ENCODE results near the gene DUOXA1. TPM values are rescaled to one million over a fixed set of nuclear protein-coding genes. Genes with fewer than 3 reads are reported as not detected.

The DUOXA1 gene
- total and polyA plus RNA-seq, 2 donors, result 12.1 to 12.3 TPM

DNA sequence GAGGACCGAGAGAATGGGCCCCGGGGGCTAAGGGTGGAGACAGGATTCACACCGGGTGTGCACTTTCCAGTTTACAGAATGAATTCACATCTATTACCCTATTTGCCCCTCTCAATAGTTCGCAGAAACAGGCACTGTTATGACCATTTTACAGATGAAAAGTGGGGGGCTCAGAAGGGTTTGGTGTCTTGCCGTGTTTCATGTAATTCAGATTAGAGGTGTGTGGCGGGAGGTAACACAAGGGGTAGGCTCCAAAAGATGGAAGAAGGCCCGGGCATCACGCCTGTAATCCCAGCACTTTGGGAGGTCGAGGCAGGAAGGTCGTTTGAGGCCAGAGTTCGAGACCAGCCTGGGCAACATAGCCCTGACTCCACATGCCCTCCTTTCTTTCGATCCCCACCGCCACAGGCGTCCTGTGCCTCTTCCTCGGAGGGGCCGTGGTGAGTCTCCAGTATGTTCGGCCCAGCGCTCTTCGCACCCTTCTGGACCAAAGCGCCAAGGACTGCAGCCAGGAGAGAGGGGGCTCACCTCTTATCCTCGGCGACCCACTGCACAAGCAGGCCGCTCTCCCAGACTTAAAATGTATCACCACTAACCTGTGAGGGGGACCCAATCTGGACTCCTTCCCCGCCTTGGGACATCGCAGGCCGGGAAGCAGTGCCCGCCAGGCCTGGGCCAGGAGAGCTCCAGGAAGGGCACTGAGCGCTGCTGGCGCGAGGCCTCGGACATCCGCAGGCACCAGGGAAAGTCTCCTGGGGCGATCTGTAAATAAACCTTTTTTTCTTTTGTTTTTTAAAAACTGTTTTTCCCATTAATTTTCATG is 12.2 kb downstream of the DUOXA1 start:
- WGBS, result 43% methylated on average over 33 of the region's 33 CpGs
- no peaks in the 10 kb centered on the region for H3K4me1 ChIP-seq (ENCODE audit: insufficient read depth)
- H3K27ac ChIP-seq (ENCODE audit: low read depth), result no peak overlapping the region
- no peak for DNase-seq (ENCODE audit: extremely low spot score)
- no peak overlapping the region for H3K4me3 ChIP-seq (ENCODE audit: low read depth, low read length)
- no peaks in the 10 kb centered on the region for H3K36me3 ChIP-seq (ENCODE audit: insufficient read depth)

GRCh38 chr15:45116482-45117307 is 13.0 kb downstream of the DUOXA1 start:
- H3K36me3 ChIP-seq (ENCODE audit: insufficient read depth), result no peaks in the 10 kb centered on the region
- 14% methylated on average over 65 of the region's 65 CpGs for WGBS
- no peak for DNase-seq (ENCODE audit: extremely low spot score)
- H3K27ac ChIP-seq (ENCODE audit: low read depth), result no peak overlapping the region
- H3K4me1 ChIP-seq (ENCODE audit: insufficient read depth), result no peaks in the 10 kb centered on the region
- H3K4me3 ChIP-seq (ENCODE audit: low read depth, low read length), result no peak overlapping the region

GRCh38 chr15:45116006-45116481 is 13.6 kb downstream of the DUOXA1 start:
- Histone ChIP-seq H3K27ac (ENCODE audit: low read depth) (no peak overlapping the region), H3K36me3 (ENCODE audit: insufficient read depth) (no peaks in the 10 kb centered on the region), H3K4me1 (ENCODE audit: insufficient read depth) (no peaks in the 10 kb centered on the region), H3K4me3 (ENCODE audit: low read depth, low read length) (no peak overlapping the region)
- WGBS, result 33% methylated on average over 19 of the region's 19 CpGs
- no peak for DNase-seq (ENCODE audit: extremely low spot score)

DNA sequence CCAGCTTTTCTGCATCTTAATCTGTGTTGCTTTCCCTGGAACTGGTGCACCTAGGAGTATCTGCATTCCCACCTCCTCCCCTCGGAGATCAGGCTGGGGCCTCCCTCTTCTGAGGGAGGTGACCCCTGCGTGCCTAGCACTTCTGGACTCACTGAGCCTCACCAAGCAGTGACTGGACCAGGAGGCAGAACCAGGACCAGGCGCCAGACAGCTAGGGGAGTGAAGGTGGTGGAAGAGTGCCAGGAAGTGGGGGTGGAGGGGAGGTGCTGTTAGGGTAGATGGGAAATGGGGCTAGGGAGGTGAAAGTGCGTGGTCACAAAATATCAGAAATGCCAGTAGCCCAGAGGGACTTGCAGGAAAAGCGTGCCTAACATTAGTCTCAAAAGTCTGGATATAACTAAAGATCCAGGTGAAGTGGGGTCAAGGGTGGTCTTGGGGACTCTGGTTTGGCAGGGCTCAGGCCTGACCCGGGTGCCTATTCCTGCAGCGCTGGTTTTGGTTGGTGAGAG is 14.3 kb downstream of the DUOXA1 start:
- no peak overlapping the region for H3K27ac ChIP-seq (ENCODE audit: low read depth)
- no peaks in the 10 kb centered on the region for H3K36me3 ChIP-seq (ENCODE audit: insufficient read depth)
- no peaks in the 10 kb centered on the region for H3K4me1 ChIP-seq (ENCODE audit: insufficient read depth)
- 58% methylated on average over 7 of the region's 7 CpGs for WGBS
- H3K4me3 ChIP-seq (ENCODE audit: low read depth, low read length), result no peak overlapping the region
- DNase-seq (ENCODE audit: extremely low spot score), result no peak

- no peak for DNase-seq (ENCODE audit: extremely low spot score)
- Histone ChIP-seq H3K4me1 (ENCODE audit: insufficient read depth) (no peaks in the 10 kb centered on the region), H3K4me3 (ENCODE audit: low read depth, low read length) (no peak overlapping the region), H3K27ac (ENCODE audit: low read depth) (no peak overlapping the region), H3K36me3 (ENCODE audit: insufficient read depth) (no peaks in the 10 kb centered on the region)
- WGBS, result 10% methylated on average over 2 of the region's 2 CpGs
Measured at GRCh38 chr15:45114751-45115085, 15.0 kb downstream of the DUOXA1 start.

- WGBS, result 2% methylated on average over 42 of the region's 42 CpGs
- peak within 1 kb of the TSS; percentile 20 for H3K4me3 ChIP-seq (ENCODE audit: low read depth, low read length)
- H3K4me1 ChIP-seq (ENCODE audit: insufficient read depth), result no peaks in the 10 kb centered on the region
- H3K27ac ChIP-seq (ENCODE audit: low read depth), result no peak within 1 kb of the TSS
- no peak for DNase-seq (ENCODE audit: extremely low spot score)
- no peaks in the 10 kb centered on the region for H3K36me3 ChIP-seq (ENCODE audit: insufficient read depth)
Measured at GRCh38 chr15:45114076-45114750, 15.5 kb downstream of the DUOXA1 start, which contains the start of the genes DUOX2 and DUOXA2. Gene DUOX2 (minus strand): TSS chr15:45114172. CDS start chr15:45113411, 761 bp downstream. Gene DUOXA2 (plus strand): TSS chr15:45114326. CDS start chr15:45114606, 280 bp downstream.

- no peak overlapping the region for H3K4me3 ChIP-seq (ENCODE audit: low read depth, low read length)
- no peaks in the 10 kb centered on the region for H3K4me1 ChIP-seq (ENCODE audit: insufficient read depth)
- WGBS, result 7% methylated on average over 14 of the region's 14 CpGs
- no peaks in the 10 kb centered on the region for H3K36me3 ChIP-seq (ENCODE audit: insufficient read depth)
- H3K27ac ChIP-seq (ENCODE audit: low read depth), result no peak overlapping the region
- no peak for DNase-seq (ENCODE audit: extremely low spot score)
Measured at GRCh38 chr15:45113380-45113990, 16.2 kb downstream of the DUOXA1 start.

GRCh38 chr15:45112591-45113379 is 16.9 kb downstream of the DUOXA1 start:
- under 1% methylated on average over 58 of the region's 58 CpGs for WGBS
- DNase-seq (ENCODE audit: extremely low spot score), result no peak

GRCh38 chr15:45112143-45112590 is 17.5 kb downstream of the DUOXA1 start:
- H3K36me3 ChIP-seq (ENCODE audit: insufficient read depth), result no peaks in the 10 kb centered on the region

More at GRCh38 chr15:45112591-45113379, 16.9 kb downstream of the DUOXA1 start:
- Histone ChIP-seq H3K27ac (ENCODE audit: low read depth) (no peak overlapping the region), H3K4me1 (ENCODE audit: insufficient read depth) (no peaks in the 10 kb centered on the region), H3K4me3 (ENCODE audit: low read depth, low read length) (peak overlapping the region; percentile 20), H3K36me3 (ENCODE audit: insufficient read depth) (no peaks in the 10 kb centered on the region)

DNA sequence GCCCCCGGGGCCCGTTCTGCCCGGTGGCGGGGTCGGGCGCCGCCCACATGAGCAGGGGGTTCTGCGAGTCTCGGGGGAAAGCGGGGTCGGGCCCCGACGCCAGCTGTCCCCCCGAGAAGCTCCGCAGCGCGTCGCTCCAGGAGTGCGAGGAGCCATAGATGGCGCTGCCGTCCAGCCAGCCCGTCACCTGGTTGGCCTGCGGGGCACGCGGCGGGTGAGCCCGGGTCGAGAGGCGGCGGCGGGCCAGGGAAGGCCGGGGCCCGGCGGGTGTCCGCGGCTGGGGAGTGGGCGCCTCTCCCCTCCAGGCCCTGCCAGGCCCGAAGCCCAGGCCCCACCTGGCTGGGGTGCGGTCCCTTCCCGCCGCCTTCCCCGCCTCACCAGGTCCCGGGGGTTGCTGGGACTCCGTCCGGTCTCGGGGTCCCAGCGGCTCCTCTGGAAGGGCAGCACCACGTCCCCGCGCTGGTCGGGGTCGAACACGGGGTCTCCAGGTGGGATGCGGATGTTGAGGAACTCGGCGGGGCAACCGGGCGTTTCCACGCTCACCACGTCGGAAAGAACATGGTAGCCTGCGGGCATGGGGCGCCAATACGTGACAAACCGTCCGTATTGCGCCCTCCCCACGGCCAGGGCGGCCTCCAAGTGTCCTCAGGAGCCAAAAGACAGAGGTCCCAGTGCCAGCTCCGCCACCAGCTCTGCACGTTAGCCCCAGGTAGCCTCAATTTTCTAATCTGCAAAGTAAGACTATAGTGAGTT is 18.1 kb downstream of the DUOXA1 start:
- 4% methylated on average over 69 of the region's 71 CpGs for WGBS
- Histone ChIP-seq H3K27ac (ENCODE audit: low read depth) (no peak overlapping the region), H3K4me3 (ENCODE audit: low read depth, low read length) (no peak overlapping the region), H3K36me3 (ENCODE audit: insufficient read depth) (no peaks in the 10 kb centered on the region), H3K4me1 (ENCODE audit: insufficient read depth) (no peaks in the 10 kb centered on the region)
- DNase-seq (ENCODE audit: extremely low spot score), result no peak

More at GRCh38 chr15:45112143-45112590, 17.5 kb downstream of the DUOXA1 start:
- Histone ChIP-seq H3K4me3 (ENCODE audit: low read depth, low read length) (peak overlapping the region; percentile 20), H3K4me1 (ENCODE audit: insufficient read depth) (no peaks in the 10 kb centered on the region), H3K27ac (ENCODE audit: low read depth) (no peak overlapping the region)
- WGBS, result 3% methylated on average over 13 of the region's 13 CpGs
- DNase-seq (ENCODE audit: extremely low spot score), result no peak

DNA sequence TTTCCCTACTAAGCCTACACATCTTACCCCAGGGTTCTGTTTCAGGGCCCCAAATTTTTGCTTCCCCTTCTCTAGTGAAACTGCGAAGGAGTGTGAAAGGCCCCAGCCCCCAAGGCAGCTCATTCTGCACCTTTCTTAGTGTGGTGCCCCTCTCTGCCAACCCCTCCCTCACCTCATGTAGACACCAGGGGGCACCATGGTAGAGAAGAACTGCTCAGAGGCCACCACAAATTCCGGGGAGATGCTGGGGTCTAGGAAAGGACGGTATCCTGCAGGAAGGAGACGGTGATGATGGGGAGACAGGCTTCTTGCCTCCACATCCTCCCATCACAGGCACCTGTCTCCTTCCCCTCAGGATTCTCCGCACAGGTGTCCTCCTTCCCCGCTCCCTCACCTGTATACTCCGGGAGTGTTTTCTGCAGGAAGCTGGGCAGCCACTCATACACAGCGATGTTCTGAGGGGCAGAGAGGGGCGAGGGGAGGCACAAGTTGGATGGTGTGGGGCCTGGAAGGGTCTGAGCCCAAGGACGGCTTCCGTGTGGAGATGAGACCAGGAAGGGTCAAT is 19.3 kb downstream of the DUOXA1 start:
- Histone ChIP-seq H3K27ac (ENCODE audit: low read depth) (no peak overlapping the region), H3K4me1 (ENCODE audit: insufficient read depth) (no peaks in the 10 kb centered on the region), H3K4me3 (ENCODE audit: low read depth, low read length) (no peak overlapping the region), H3K36me3 (ENCODE audit: insufficient read depth) (no peaks in the 10 kb centered on the region)
- no peak for DNase-seq (ENCODE audit: extremely low spot score)
- 45% methylated on average over 11 of the region's 11 CpGs for WGBS
